Mesenchymal stem cell (in vitro differentiated cells and primary cell): ENCODE measurements around the gene LHFPL5.
A peak's percentile ranks its signal among the peaks of the same experiment; 100 is the strongest.

Experiments
- DNase-seq: peaks from one replicate; pipeline ENCODE4 v3.0.0-alpha.2; 2013
- H2AFZ ChIP-seq: one replicate; pipeline ENCODE4 v1.6.1; 2013; ENCODE audit warnings: low read depth, mild to moderate bottlenecking, control low read depth, inconsistent platforms, low read length, moderate library complexity
- H2AK5ac ChIP-seq: 2 replicates; pipeline ENCODE4 v1.6.1; 2013; ENCODE audit warnings: low read length, moderate library complexity, mild to moderate bottlenecking, inconsistent platforms; ENCODE audit not compliant: severe bottlenecking
- H2BK120ac ChIP-seq: one replicate; pipeline ENCODE4 v1.6.1; 2013; ENCODE audit warnings: low read depth, mild to moderate bottlenecking, inconsistent platforms, low read length, moderate library complexity
- H2BK12ac ChIP-seq, 2 experiments: one replicate each; pipeline ENCODE4 v1.6.1; 2013; ENCODE audit warnings: inconsistent platforms in 2 of 2, low read length in 2 of 2, mild to moderate bottlenecking in 2 of 2, moderate library complexity in 2 of 2, control low read depth in 1 of 2
- H2BK15ac ChIP-seq: one replicate; pipeline ENCODE4 v1.6.1; 2013; ENCODE audit warnings: mild to moderate bottlenecking, low read depth, inconsistent platforms; ENCODE audit not compliant: poor library complexity, severe bottlenecking
- H2BK5ac ChIP-seq: 2 replicates; pipeline ENCODE4 v1.6.1; 2013; ENCODE audit warnings: low read depth, mild to moderate bottlenecking, low read length, control low read depth, inconsistent platforms; ENCODE audit not compliant: poor library complexity, severe bottlenecking
- H3K14ac ChIP-seq, 2 experiments: one replicate each; pipeline ENCODE4 v1.6.1; 2013; ENCODE audit warnings: inconsistent platforms in 2 of 2, low read length in 2 of 2, control low read depth in 1 of 2, mild to moderate bottlenecking in 1 of 2, moderate library complexity in 1 of 2
- H3K18ac ChIP-seq, 2 experiments: one replicate each; pipeline ENCODE4 v1.6.1; 2013; ENCODE audit warnings: inconsistent platforms in 2 of 2, low read length in 2 of 2, control low read depth in 1 of 2, low read depth in 1 of 2, mild to moderate bottlenecking in 1 of 2
- H3K23ac ChIP-seq, 2 experiments: one replicate each; pipeline ENCODE4 v1.6.1; 2013; ENCODE audit warnings: inconsistent platforms in 2 of 2, low read length in 2 of 2, mild to moderate bottlenecking in 2 of 2, moderate library complexity in 2 of 2, control low read depth in 1 of 2
- H3K27ac ChIP-seq: 2 replicates; pipeline ENCODE4 v1.5.1; 2013; ENCODE audit warnings: mild to moderate bottlenecking, moderate library complexity, low read length, control low read depth, inconsistent platforms; ENCODE audit not compliant: poor library complexity, severe bottlenecking
- H3K27me3 ChIP-seq, 2 experiments: 2 replicates each; pipeline versions ENCODE4 v1.6.1 to v1.7.0; 2013; ENCODE audit warnings: low read length in 2 of 2, mild to moderate bottlenecking in 2 of 2, moderate library complexity in 2 of 2, control low read depth in 1 of 2, inconsistent platforms in 1 of 2; ENCODE audit not compliant: control insufficient read depth in 1 of 2, insufficient read depth in 1 of 2
- H3K36me3 ChIP-seq, 2 experiments: 2 replicates each; pipeline versions ENCODE4 v1.6.1 to v1.7.0; 2013; ENCODE audit warnings: low read length in 2 of 2, control low read depth in 1 of 2, inconsistent platforms in 1 of 2, low read depth in 1 of 2, mild to moderate bottlenecking in 1 of 2; ENCODE audit not compliant: insufficient read depth in 2 of 2, control insufficient read depth in 1 of 2
- H3K4ac ChIP-seq, 2 experiments: one replicate each; pipeline ENCODE4 v1.6.1; 2013; ENCODE audit warnings: inconsistent platforms in 2 of 2, low read length in 2 of 2, mild to moderate bottlenecking in 2 of 2, moderate library complexity in 2 of 2, control low read depth in 1 of 2, low read depth in 1 of 2
- H3K4me1 ChIP-seq: 2 replicates; pipeline ENCODE4 v1.6.1; 2013; ENCODE audit warnings: low read depth, low read length, control low read depth; ENCODE audit not compliant: control insufficient read depth, insufficient read depth
- H3K4me2 ChIP-seq: 2 replicates; pipeline ENCODE4 v1.6.1; 2013; ENCODE audit warnings: low read length, mild to moderate bottlenecking, inconsistent platforms; ENCODE audit not compliant: poor library complexity, severe bottlenecking
- H3K4me3 ChIP-seq, 2 experiments: 2 replicates each; pipeline versions ENCODE4 v1.5.1 to v1.7.0; 2013; ENCODE audit warnings: low read length in 2 of 2, mild to moderate bottlenecking in 2 of 2, control low read depth in 1 of 2, low read depth in 1 of 2; ENCODE audit not compliant: insufficient read depth in 1 of 2
- H3K79me1 ChIP-seq: replicated peaks from 2 replicates; pipeline ENCODE4 v1.6.1; 2013; ENCODE audit warnings: mild to moderate bottlenecking, control low read depth, low read length, inconsistent platforms; ENCODE audit not compliant: poor library complexity, severe bottlenecking
- H3K9ac ChIP-seq: 2 replicates; pipeline ENCODE4 v1.7.0; 2013; ENCODE audit warnings: mild to moderate bottlenecking, low read length, moderate library complexity
- H3K9me3 ChIP-seq: 2 replicates; pipeline ENCODE4 v1.7.0; 2013; ENCODE audit warnings: mild to moderate bottlenecking, low read length; ENCODE audit not compliant: control insufficient read depth
- H4K8ac ChIP-seq: one replicate; pipeline ENCODE4 v1.6.1; 2013; ENCODE audit warnings: inconsistent platforms, mild to moderate bottlenecking, low read length, moderate library complexity
- H4K91ac ChIP-seq: one replicate; pipeline ENCODE4 v1.6.1; 2013; ENCODE audit warnings: mild to moderate bottlenecking, low read length, inconsistent platforms
- WGBS: methylation state at CpG from one replicate; pipeline ENCODE4 v1.1.7; 2013; ENCODE audit warnings: mixed read lengths; 5-methylcytosine and 5-hydroxymethylcytosine counted together

Gene LHFPL5

GRCh38 chr6:35798706-35799105 lies 6.4 kb upstream of the LHFPL5 start:
- no peak for DNase-seq
- no peak overlapping the region for H4K8ac ChIP-seq
- no peak overlapping the region for H3K9ac ChIP-seq
- no peak overlapping the region for H2BK15ac ChIP-seq
- H3K4me3 ChIP-seq: no peak overlapping the region
- no peak overlapping the region for H3K23ac ChIP-seq
- H3K36me3 ChIP-seq: no peaks in the 10 kb centered on the region
- no peaks in the 10 kb centered on the region for H3K4me1 ChIP-seq
- no peak overlapping the region for H2AFZ ChIP-seq
- H2BK12ac ChIP-seq: no peak overlapping the region
- no peaks in the 10 kb centered on the region for H3K79me1 ChIP-seq
- no peak overlapping the region for H3K27ac ChIP-seq
- H3K27me3 ChIP-seq: peaks cover 27 to 39% of the 10 kb centered on the region in 2 experiments
- no peak overlapping the region for H4K91ac ChIP-seq
- no peak overlapping the region for H3K18ac ChIP-seq
- no peak overlapping the region for H2BK120ac ChIP-seq
- H3K14ac ChIP-seq: no peak overlapping the region
- no peak overlapping the region for H3K4ac ChIP-seq
- H3K9me3 ChIP-seq: no peaks in the 10 kb centered on the region
- no peak overlapping the region for H2BK5ac ChIP-seq
- 74% methylated on average over 5 of the region's 5 CpGs for WGBS
- no peak overlapping the region for H3K4me2 ChIP-seq
- H2AK5ac ChIP-seq: no peak overlapping the region

DNA sequence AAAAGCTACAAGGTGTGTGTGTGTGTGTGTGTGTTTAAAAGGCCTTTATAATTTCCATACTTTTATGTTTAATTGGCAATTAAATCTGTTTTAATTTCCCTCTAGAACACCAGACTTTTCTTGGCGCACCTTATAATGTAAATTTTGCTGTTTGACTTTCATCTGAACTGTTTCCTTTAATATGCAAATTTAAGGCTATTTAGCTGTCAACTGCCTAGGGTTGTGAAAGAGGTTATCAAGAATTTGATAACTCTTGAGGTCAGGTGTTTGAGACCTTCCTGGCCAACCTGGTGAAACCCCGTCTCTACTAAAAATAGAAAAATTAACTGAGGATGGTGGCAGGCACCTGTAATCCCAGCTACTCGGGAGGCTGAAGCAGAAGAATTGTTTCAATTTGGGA lies 4.0 kb upstream of the LHFPL5 start:
- Histone ChIP-seq H3K4me3 (no peak overlapping the region), H3K79me1 (no peaks in the 10 kb centered on the region), H3K18ac (no peak overlapping the region), H2AK5ac (no peak overlapping the region), H4K8ac (no peak overlapping the region), H3K9me3 (no peaks in the 10 kb centered on the region), H4K91ac (no peak overlapping the region), H2BK12ac (no peak overlapping the region), H3K4ac (no peak overlapping the region), H2AFZ (no peak overlapping the region), H3K4me1 (peaks cover 8% of the 10 kb centered on the region), H3K23ac (no peak overlapping the region), H2BK120ac (no peak overlapping the region), H3K36me3 (no peaks in the 10 kb centered on the region), H3K9ac (no peak overlapping the region), H3K27ac (no peak overlapping the region), H3K27me3 (peaks cover 14 to 34% of the 10 kb centered on the region in 2 experiments), H3K14ac (no peak overlapping the region), H2BK5ac (no peak overlapping the region), H2BK15ac (no peak overlapping the region), H3K4me2 (no peak overlapping the region)
- WGBS: 75% methylated on average over 2 of the region's 3 CpGs
- no peak for DNase-seq

- Histone ChIP-seq H3K27ac (no peak overlapping the region), H2BK12ac (no peak overlapping the region), H3K4me3 (no peak overlapping the region), H3K18ac (no peak overlapping the region), H2BK120ac (no peak overlapping the region), H3K9me3 (no peaks in the 10 kb centered on the region), H3K9ac (no peak overlapping the region), H4K8ac (no peak overlapping the region), H3K14ac (no peak overlapping the region), H2AK5ac (no peak overlapping the region), H3K79me1 (no peaks in the 10 kb centered on the region), H3K23ac (no peak overlapping the region), H3K4me1 (peaks cover 17% of the 10 kb centered on the region), H2AFZ (peak overlapping the region; percentile 44), H3K4ac (no peak overlapping the region), H3K27me3 (peaks cover 0 to 26% of the 10 kb centered on the region in 2 experiments), H2BK5ac (no peak overlapping the region), H4K91ac (no peak overlapping the region), H3K36me3 (no peaks in the 10 kb centered on the region), H2BK15ac (no peak overlapping the region), H3K4me2 (no peak overlapping the region)
- WGBS: 74% methylated on average over 3 of the region's 3 CpGs
- no peak for DNase-seq
These were observed 3.5 kb downstream of the LHFPL5 start for GRCh38 chr6:35808688-35809087.

DNA sequence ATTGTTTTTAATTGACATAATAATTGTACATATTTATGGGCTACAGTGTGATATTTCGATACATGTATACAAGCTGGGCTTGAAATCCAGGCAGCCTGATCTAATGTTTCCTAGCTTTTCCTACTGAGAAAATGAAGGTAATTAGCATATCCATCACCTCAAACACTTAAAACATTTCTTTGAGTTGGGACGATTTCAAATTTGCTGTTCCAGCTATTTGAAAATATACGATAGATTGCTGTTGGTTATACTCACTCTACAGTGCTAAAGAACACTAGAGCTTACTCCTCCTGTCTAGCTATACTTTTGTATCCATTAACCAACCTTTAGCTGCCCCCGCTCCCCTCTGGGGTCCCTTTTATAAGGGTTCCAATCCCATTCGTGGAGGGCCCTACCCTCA lies 4.7 kb downstream of the LHFPL5 start:
- H3K4me3 ChIP-seq: no peak overlapping the region
- H3K9ac ChIP-seq: no peak overlapping the region

More for the DNA sequence above, 4.7 kb downstream of the LHFPL5 start:
- H3K18ac ChIP-seq: no peak overlapping the region
- H3K9me3 ChIP-seq: no peaks in the 10 kb centered on the region
- H3K27me3 ChIP-seq: peaks cover 0 to 34% of the 10 kb centered on the region in 2 experiments
- 87% methylated on average over 5 of the region's 5 CpGs for WGBS
- H3K23ac ChIP-seq: no peak overlapping the region
- H2AK5ac ChIP-seq: no peak overlapping the region
- peaks cover 16% of the 10 kb centered on the region for H3K4me1 ChIP-seq
- DNase-seq: no peak
- H2BK12ac ChIP-seq: no peak overlapping the region
- no peak overlapping the region for H3K4me2 ChIP-seq
- H3K14ac ChIP-seq: no peak overlapping the region
- no peak overlapping the region for H2BK120ac ChIP-seq
- no peak overlapping the region for H3K4ac ChIP-seq
- H2BK5ac ChIP-seq: no peak overlapping the region
- H4K91ac ChIP-seq: no peak overlapping the region
- no peak overlapping the region for H2AFZ ChIP-seq
- H3K27ac ChIP-seq: no peak overlapping the region
- H3K36me3 ChIP-seq: no peaks in the 10 kb centered on the region
- H2BK15ac ChIP-seq: no peak overlapping the region
- H3K79me1 ChIP-seq: no peaks in the 10 kb centered on the region
- H4K8ac ChIP-seq: no peak overlapping the region
